MV-4-11 (cell line): ENCODE measurements around the gene TMEM125.
A peak's percentile ranks its signal among the peaks of the same experiment; 100 is the strongest.

ENCODE experiments used
- DNase-seq: peaks from one replicate; lab custom pipeline; 2025; lab: John Stamatoyannopoulos, UW

Gene TMEM125

DNA sequence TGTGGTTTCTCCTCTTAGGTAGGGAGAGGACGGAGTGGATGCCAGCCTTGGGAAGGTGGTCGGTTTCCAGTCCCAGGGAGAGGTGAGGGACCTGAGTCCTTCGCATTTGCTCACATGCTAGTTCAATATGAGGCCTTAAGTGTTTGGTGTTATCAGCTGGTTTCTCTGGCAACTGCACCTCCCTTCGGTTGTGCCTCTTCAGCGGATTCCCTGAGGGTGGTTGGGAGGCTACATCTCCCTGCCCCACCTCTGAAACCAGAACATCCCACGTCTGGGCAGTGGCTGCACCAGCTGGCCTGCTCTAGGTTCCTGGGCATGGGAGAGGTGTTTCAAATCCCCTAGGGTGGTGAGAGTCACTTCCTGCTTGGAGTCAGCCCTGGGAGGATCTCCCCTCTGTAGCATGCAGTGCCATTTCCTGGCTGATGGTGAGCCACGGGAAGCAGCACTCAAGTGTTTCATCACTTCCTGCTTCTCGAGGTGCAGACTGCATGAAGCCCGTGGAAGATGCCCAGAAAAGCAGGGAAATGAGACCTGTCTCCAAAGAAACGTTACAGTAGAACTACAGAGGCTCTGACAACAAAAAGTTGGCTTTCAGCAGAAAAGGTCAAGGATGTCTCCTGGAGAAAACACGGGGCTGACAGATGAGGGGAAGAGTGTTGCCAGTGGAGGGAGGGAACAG lies 4.5 kb downstream of the TMEM125 start:
- DNase-seq = peak; percentile 81

DNA sequence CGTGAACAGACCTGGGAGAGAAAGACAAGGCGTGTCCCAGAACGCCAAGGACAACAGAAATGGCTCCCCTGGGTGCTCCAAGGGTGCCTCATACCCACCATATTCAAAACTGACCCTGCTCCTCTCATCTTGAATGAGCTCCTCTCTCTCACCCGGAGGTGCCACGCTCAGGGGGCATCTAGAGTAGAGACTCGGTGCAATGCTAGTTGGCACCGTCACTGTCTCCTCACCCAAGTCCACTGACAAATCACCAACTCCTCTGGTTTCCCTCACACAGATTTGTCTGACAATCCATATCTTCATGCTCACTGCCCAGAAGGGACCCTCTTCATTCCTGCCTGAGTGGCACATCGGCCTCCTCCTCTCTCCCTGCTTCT lies 5.0 kb downstream of the TMEM125 start:
- no peak for DNase-seq

DNA sequence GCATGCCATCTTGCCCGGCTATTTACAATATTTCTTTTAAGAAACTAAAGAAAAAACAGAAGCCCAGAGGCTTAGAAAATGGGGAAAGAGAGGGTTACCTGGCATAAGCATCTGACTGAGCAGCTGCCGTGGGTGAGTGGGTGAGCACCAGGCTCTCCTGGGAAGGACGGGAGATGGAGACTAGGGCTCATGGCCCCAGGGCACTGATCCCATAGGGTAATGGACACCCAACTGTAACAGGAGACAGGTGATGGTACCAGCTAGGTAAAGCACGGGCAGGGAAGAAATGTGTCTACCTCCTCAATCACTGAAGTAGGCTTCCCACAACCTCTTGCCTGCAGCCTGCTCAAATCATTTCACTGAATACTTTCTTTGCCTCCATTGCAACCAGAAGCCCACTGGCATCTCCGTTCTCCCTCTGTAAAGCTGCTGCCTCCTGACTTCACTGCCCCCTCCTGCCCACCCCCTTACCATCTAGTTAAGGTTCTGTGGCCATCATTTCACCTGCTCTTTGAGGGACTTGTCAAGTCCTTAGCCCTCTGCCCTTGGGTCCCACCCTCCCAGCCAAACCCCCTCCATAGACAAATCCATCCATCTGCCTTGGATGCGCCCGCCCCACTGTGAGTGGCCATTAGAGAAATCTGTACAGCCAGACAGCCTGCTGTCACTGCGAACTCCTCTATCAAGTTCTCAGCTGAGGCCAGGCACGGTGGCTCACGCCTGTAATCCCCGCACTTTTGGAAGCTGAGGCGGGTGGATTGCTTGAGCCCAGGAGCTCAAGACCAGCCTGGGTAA lies 6.2 kb downstream of the TMEM125 start:
- DNase-seq = no peak

DNA sequence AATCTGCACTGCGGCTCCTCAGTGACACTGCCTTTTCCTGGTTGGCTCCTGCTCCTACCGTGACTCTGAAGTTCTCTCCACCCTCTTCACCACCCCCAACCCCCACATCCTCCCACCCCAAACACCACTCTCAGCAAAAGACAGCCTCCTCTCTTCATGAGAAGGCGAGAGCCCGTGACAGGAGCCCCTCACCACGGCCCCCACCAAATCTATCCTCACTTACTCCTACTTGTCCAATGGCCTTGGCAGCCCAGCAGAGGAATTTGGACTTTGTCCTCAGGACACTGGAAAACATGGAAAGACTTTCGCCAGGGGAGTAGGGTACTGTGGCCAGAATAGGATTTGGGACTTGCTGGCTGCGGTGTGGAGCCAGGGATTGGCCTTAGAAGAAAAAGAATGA lies 6.9 kb downstream of the TMEM125 start:
- no peak for DNase-seq

DNA sequence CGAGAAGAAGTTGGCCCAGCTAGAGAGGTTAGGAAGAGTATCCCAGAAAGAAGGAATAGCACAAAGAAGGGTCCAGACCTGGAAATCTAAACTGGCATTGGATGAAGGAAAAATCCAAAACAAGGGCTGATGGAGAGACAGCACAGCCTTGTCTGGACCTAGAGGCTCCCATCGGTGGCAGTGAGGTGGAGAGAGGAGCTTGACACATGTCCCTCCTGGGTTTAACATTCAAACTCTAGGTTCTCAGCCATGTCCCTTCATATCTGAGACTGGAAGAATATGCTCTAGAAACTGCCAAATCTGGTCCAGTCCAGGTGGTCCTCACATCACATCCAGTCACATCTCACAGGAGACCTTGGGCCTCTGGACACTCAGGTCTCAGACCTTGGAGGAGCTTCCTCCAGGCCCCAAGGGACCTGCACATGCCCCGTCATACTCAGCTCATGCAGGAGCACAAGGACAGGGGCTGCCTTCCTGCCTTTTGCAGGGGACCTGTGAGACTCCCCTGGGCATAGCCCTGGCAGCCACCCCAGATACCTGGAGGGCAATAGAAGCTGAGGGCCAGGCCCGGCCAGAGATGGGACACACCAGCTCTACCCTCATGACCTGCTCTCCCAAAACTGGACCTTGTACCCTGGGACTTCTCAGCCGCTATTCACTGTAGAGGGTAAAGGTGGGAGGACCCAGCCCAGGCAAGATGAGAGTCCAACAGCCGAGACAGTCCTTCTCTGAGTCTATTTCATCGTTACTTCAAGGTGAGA lies 7.5 kb downstream of the TMEM125 start:
- no peak for DNase-seq

DNA sequence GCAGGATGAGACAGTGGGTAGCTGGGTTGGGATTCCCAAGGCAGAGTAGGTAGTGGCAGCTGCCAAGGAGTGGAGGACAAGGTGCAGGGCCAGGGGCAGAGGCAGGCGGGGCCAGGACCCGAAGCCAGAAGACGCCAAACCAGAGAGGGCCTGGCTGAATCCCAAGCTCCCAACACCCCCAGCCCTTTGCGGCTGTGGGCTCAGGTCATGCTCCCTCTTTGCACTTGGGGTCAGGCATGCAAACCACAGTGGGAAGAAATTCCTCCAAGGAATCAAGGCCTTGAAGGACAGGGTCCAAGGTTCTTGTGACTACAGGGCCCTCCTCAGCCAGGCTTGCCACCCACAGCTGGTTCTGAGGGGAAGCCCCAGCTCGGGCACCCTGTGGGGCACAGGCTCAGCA lies 9.4 kb downstream of the TMEM125 start:
- DNase-seq = no peak

DNA sequence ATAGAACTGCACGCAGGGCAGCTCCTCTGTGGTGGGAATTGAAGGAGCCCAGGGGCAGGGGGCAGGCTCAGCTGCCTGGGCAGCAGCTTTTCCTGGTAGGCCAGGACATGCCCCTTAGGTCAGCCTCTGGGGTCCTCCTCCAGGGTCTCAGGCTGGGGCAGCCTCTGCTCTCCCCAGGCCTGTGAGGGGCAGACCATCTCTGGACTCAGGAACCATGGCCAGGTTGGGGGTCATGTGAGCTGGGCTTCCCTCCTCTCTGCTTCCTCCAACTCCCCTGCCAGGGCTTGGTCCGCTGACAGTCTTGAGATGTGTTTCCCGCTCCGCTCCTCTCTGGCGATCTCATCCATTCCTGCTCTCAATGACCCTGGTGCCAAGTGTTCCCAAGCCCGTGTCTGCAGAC lies 9.9 kb downstream of the TMEM125 start:
- DNase-seq = no peak

DNA sequence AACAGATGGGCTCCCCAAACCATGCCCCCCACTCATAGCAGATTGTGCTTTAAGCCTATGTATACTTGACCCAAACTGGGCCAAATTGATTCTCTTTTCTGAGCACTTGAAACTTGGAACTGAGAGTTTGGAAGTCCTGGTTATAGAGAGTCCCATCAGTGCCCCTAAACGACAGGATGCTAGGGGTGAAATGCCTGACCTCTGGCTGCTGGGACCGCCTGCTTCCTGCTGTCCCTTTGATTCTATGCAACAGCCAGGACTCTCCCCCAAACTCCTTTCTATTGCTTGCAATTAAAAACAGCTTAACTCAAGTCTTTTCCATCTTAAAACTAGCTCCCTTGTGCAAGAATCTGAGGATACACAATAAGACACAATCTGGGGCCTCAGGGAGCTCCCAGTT lies 10.9 kb downstream of the TMEM125 start:
- DNase-seq = no peak

DNA sequence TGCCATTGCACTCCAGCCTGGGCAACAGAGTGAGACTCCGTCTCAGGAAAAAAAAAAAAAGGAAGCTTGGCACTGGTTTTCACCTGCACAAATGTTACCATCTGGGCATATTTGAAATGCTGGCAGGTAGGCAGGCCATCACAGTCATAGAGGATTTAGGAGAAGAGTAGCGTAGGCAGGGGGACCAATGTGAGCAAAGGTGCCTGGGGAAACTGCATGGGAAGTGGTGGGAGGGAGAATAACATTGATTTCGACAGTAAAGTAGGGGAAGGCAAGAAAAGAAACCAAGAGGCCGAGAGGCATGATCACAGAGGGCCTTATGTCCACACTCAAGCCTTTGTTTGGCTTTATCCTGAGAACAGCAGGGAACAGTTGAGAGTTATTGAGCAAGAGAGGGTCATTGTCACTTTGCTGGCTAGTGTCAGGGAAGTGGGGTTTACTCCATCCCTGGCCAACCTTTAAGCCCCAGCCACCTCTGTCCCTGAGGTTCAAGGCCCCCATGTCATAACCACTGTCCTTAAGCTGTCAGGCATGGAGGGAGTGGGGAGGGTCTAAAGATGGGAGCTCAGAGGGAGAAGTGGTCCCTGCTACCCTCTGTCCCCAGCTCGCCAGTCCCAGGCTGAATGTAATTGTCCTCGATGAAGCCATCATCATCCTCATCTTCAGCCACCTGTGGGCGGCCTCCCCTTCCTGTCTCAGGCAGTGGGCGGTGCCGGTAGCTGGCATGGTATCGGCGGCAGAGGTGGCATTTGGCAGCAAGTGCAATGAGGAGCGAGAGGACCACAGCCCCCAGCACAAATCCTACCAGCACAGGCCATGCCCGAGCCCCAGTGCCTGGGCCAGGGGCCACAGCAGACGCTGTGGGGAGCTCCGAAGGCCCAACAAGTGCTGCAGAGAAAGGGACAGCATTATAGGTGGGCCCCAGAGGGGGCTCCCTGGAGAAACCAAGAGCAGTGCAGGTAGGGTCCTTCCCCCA lies 12.7 kb downstream of the TMEM125 start:
- DNase-seq = no peak

DNA sequence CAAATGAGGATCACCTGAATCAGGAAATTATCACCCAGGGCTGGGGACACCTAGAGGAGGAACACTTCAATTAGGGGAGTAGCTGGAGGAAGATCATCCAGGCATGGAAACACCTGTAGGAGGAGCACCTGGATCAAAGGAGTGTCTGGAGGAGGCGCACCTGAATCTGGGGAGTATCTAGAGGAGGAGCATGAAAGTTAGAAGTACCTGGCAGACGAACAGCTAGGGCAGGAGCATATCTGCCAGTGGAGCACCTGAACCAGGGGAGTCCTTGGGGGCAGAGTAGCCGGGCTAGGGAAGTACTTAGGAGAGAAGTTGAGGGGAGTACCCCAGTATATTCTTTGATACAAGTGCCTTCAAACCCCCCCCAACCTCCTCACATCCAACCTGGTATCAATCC lies 14.3 kb downstream of the TMEM125 start:
- DNase-seq = no peak

DNA sequence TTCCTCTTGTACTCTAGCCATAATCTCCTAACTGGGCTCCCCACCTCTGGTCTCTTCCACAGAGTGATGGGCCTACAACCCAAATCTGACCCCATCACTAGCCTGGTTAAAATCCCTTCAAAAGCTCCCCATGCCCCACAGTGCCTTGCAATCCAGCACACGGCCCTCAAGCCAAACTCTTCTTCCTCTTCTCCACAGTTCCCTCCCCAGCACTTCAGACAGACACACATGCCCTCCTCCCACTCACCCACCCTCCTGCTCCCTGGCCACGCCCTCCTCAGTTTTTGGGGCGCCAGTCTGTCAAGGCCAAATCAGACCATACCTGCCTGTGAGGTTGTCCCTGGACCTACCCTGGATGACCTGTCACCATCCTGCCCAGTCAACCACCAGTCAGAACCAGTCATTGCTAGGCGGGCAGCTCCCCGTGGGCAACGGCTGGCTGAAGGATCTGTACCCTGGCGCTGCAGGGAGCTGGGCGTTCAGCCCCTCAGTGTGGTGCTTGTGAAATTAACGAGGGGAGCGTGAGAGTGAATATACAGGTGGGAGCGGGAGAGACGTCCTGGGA lies 14.8 kb downstream of the TMEM125 start:
- no peak for DNase-seq

DNA sequence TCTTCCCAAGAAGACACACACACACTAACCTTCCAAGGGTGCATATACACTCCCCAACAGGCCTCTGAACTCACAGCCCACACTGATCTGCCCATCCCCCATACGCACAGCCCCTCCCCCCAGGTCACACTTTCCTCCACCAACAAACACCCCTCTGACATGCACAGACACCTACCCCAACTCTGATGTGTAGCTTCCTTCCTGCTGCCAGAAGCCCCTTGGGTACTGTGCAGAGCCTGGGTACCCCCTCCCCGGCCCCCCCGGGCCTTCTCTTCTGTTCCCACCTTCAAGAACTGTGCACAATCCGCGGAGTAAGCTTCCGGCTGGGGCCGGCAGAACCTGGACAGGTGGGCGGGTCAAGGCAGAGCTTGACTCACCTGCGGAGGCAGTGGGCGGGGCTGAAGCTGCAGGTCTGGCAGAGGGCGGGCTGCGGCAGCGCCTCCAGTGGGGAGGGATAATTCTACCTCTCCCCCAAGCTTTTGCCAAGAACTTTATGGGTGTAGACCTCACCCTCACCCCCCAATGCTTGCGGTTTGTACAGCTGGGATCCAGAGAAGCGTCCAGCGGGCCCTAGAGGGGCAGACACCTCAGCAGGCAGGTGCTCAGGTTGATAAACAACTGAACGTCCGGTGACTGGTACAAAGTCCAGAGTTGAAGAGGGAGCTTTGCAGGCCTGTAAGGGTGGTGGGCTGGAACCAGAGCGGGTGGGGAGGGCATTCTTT lies 15.6 kb downstream of the TMEM125 start, which contains the start of gene C1orf210:
Gene C1orf210 (minus strand): TSS at position 313 of the 722 bp plus-strand sequence. CDS start 2,311 bp downstream, outside the sequence.
- DNase-seq = no peak

DNA sequence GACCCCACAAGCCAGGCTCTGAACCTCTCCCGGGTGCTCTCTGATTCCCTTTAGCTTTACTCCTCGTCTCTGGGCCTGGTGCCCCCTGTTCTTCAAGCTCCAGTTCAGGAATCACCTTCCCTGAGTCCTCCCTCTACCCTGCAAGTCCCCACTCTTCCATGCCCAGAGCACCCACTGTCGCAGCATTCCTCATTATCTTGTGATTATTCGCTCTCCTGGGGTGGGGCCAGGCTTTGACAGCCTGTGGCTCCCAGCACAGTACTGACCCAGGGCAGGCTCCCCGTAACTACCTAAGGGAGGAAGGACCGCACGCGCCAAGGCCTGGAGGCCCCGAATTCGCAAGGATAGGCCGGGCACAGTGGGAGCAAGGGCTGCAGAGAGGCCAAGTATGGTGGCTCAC lies 16.3 kb downstream of the TMEM125 start:
- DNase-seq = no peak

DNA sequence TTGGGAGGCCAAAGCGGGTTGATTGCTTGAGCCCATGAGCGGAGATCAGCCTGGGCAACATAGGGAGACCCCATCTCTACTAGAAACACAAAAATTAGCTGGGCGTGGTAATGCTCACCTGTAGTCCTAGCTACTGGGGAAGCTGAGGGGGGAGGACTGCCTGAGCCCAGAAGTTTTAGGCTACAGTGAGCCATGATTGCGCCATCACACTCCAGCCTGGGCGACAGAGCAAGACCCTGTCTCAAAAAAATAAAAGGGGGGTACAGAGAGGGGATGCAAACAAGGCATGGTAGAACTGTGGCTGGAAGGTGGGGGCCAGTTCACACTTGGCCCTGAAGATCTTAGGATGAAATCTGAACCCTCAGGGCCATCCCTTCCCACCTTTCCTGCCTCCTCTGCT lies 16.8 kb downstream of the TMEM125 start:
- no peak for DNase-seq

DNA sequence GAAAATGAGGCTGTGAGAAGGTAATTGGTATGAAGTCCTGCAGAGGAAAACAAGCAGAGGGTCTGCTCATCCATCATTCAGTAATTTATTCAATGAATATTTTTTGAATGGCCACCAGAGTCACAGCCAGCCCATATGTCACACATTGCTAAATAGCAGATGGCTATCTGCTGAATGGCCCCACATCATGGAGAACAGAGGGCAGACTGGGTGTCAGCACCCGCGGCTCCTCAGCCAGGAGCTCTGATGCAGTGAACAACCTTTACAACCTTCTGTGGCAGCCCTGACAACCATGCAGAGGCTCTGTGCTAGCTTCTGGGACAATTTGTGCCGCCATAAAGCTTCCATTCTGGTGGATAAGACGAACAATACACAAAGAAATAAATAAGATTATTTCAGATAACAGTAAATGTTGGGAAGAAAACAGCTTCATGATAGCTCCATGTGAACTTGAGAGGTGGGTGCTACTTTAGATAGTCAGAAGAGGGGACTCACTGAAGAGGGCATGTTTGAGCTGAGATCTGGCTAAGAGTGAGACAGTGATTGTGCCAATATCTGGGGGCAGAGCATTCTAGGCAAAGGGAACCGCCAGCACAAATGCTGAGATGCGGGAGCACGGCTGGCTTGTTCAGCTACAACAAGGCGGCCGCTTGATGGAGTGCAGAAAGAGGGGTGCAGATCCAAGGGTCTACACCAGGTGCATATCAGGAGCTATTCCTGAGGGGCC lies 18.4 kb downstream of the TMEM125 start:
- no peak for DNase-seq

DNA sequence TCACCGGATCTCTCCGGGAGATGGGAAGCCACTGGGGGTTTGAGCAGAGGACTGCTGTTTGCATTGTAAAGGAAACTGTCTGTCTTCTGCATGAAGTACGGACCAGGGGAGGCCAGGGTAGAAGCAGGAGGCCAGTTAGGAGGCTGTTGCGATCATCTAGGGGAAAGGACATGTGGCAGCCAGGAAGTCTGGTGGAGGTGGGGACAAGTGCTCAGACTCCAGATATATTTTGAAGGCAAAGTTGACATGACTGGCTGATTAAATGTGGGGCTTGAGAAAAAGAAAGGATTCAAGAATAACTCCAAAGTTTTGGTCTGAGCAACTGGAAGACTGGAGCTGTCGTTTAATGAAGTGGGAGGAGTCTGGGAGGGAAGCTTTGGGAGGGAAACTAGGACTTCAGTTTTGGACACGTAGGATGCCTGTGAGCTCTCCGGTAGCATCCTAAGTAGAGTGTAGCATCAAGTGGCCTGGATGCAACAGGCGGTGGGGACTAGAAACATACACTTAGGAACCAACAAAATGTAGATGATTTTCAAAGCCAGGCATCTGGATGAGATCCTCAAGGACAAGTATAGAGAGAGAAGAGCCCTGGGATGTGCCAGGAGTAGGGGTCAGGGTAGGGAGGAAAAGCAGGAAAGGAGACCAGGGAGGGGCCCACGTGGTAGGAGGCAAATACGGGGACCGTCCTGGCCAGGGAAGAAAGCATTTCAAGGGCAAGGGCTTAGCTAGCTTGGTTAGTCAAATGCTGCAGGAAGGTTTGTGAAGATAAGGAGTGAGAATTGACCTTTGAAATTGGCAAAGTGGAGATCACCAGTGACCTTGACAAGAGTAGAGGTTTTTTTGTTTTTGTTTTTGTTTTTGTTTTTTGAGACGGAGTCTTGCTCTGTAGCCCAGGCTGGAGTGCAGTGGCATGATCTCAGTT lies 19.3 kb downstream of the TMEM125 start:
- no peak for DNase-seq

DNA sequence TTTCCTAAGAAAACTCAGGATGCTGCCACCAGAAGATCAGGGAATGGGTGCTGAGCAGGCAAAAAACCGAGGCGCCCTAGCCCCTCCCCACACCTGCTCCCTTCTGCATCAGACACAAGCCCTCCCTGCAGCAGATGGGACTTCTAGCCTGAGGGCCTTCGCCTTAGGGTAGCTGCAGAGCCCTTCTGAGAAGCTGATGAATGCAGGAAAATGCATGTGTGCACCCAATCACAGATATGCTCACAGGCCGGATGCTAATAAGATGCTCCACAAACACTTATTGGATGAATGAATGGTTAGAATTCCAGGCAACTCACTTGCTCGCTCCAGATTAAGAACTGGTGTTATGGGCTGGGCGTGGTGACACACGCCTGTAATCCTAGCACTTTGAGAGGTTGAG lies 22.4 kb downstream of the TMEM125 start:
- no peak for DNase-seq

DNA sequence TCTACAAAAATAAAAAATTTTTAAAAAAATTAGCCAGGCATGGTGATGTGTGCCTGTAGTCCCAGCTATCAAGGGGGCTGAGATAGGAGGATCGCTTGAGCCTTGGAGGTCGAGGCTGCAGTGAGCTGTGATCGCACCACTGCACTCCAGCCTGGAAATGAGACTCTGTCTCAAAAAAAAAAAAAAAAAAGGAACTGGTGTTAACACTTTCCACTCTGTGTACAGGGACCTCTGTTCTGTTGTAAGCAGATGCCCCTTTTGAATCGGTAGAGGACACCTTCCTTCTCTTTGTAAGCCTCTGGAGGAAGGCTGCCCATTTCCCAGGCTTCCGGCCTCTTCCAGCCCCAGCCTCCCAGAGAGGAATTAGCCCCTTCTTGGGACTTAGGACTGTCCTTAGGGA lies 22.9 kb downstream of the TMEM125 start:
- no peak for DNase-seq

DNA sequence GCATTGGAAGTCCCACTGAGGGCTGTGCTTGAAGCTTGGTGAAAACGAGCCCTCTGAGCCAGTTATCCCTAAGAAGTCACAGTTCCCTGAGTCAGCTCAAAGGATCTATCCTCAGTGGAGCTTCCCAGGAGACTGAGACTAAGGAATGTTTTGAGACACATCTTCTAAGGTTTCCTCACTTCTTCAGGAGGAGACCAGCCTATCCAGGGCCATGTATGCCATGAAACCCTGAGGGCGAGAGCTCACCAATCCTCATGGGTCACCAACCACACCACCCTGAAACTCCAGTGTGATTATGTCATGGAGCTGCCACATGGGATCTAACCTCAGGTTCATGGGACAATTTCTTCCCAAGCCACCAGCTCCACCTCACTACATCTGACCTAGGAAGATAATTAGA lies 23.4 kb downstream of the TMEM125 start:
- no peak for DNase-seq
